Measurements from ENCODE around the gene PPP1R27.

Gene PPP1R27

GRCh38 chr17:81821147-81821546 lies 13.7 kb downstream of the PPP1R27 start:
- no peak for DNase-seq (ENCODE audit: low spot score)

GRCh38 chr17:81819708-81820107 lies 15.1 kb downstream of the PPP1R27 start:
- no peak for DNase-seq (ENCODE audit: low spot score)

- DNase-seq (ENCODE audit: low spot score) = no peak
Observed at GRCh38 chr17:81817758-81818147, 17.1 kb downstream of the PPP1R27 start.

GRCh38 chr17:81815646-81815986 lies 19.2 kb downstream of the PPP1R27 start:
- no peak for DNase-seq (ENCODE audit: low spot score)

GRCh38 chr17:81814748-81815645 lies 19.9 kb downstream of the PPP1R27 start:
- no peak for DNase-seq (ENCODE audit: low spot score)

GRCh38 chr17:81813861-81814683 lies 20.8 kb downstream of the PPP1R27 start:
- no peak for DNase-seq (ENCODE audit: low spot score)

- no peak for DNase-seq (ENCODE audit: low spot score)
Observed at GRCh38 chr17:81813371-81813684, 21.5 kb downstream of the PPP1R27 start.

GRCh38 chr17:81812571-81813370 lies 22.1 kb downstream of the PPP1R27 start:
- DNase-seq (ENCODE audit: low spot score) = no peak

GRCh38 chr17:81811705-81812570 lies 22.9 kb downstream of the PPP1R27 start:
- DNase-seq (ENCODE audit: low spot score) = no peak

- DNase-seq (ENCODE audit: low spot score) = no peak
Observed at GRCh38 chr17:81810892-81811704, 23.8 kb downstream of the PPP1R27 start.

GRCh38 chr17:81810476-81810875 lies 24.4 kb downstream of the PPP1R27 start:
- no peak for DNase-seq (ENCODE audit: low spot score)

- no peak for DNase-seq (ENCODE audit: low spot score)
Observed at GRCh38 chr17:81809556-81809998, 25.3 kb downstream of the PPP1R27 start.

GRCh38 chr17:81808778-81809555 lies 25.9 kb downstream of the PPP1R27 start:
- no peak for DNase-seq (ENCODE audit: low spot score)

- no peak for DNase-seq (ENCODE audit: low spot score)
Observed at GRCh38 chr17:81807839-81808238, 27.0 kb downstream of the PPP1R27 start.

- DNase-seq (ENCODE audit: low spot score) = no peak
Observed at GRCh38 chr17:81807210-81807719, 27.6 kb downstream of the PPP1R27 start.

- no peak for DNase-seq (ENCODE audit: low spot score)
Observed at GRCh38 chr17:81806461-81807209, 28.2 kb downstream of the PPP1R27 start.

GRCh38 chr17:81805707-81806460 lies 29.0 kb downstream of the PPP1R27 start:
- no peak for DNase-seq (ENCODE audit: low spot score)
